ENCODE measurements around the gene CCN5. TPM values are rescaled to one million over a fixed set of nuclear protein-coding genes. Genes with fewer than 3 reads are reported as not detected.
A peak's percentile ranks its signal among the peaks of the same experiment; 100 is the strongest.

Gene CCN5
- total and polyA plus RNA-seq, 2 of the 13 experiments (the other 11 are each of a cell fraction or from before 2014, with no cell fraction given): 0.12 TPM; not detected in 1

DNA sequence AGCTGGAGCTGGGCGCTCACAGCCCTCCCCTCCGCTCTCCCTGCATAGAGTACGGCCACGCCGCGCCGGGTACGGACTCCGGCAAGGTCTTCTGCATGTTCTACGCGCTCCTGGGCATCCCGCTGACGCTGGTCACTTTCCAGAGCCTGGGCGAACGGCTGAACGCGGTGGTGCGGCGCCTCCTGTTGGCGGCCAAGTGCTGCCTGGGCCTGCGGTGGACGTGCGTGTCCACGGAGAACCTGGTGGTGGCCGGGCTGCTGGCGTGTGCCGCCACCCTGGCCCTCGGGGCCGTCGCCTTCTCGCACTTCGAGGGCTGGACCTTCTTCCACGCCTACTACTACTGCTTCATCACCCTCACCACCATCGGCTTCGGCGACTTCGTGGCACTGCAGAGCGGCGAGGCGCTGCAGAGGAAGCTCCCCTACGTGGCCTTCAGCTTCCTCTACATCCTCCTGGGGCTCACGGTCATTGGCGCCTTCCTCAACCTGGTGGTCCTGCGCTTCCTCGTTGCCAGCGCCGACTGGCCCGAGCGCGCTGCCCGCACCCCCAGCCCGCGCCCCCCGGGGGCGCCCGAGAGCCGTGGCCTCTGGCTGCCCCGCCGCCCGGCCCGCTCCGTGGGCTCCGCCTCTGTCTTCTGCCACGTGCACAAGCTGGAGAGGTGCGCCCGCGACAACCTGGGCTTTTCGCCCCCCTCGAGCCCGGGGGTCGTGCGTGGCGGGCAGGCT is 35.1 kb downstream of the CCN5 start (continued):
- TF ChIP-seq, protein P1, sequence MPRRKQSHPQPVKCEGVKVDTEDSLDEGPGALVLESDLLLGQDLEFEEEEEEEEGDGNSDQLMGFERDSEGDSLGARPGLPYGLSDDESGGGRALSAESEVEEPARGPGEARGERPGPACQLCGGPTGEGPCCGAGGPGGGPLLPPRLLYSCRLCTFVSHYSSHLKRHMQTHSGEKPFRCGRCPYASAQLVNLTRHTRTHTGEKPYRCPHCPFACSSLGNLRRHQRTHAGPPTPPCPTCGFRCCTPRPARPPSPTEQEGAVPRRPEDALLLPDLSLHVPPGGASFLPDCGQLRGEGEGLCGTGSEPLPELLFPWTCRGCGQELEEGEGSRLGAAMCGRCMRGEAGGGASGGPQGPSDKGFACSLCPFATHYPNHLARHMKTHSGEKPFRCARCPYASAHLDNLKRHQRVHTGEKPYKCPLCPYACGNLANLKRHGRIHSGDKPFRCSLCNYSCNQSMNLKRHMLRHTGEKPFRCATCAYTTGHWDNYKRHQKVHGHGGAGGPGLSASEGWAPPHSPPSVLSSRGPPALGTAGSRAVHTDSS (CRISPR knock-in tag; conservative IDR thresholded peaks at IDR 0.05): no peak
- no peak for TF ChIP-seq IKZF4 (CRISPR knock-in tag; IDR thresholded peaks at IDR 0.05; ENCODE audit: borderline replicate concordance, low read depth, not compliant biosample characterization)
- TF ChIP-seq, protein P2, sequence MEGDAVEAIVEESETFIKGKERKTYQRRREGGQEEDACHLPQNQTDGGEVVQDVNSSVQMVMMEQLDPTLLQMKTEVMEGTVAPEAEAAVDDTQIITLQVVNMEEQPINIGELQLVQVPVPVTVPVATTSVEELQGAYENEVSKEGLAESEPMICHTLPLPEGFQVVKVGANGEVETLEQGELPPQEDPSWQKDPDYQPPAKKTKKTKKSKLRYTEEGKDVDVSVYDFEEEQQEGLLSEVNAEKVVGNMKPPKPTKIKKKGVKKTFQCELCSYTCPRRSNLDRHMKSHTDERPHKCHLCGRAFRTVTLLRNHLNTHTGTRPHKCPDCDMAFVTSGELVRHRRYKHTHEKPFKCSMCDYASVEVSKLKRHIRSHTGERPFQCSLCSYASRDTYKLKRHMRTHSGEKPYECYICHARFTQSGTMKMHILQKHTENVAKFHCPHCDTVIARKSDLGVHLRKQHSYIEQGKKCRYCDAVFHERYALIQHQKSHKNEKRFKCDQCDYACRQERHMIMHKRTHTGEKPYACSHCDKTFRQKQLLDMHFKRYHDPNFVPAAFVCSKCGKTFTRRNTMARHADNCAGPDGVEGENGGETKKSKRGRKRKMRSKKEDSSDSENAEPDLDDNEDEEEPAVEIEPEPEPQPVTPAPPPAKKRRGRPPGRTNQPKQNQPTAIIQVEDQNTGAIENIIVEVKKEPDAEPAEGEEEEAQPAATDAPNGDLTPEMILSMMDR (CRISPR knock-in tag; IDR thresholded peaks at IDR 0.05): peak; percentile 74
- TF ChIP-seq, protein P3, sequence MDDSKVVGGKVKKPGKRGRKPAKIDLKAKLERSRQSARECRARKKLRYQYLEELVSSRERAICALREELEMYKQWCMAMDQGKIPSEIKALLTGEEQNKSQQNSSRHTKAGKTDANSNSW (CRISPR knock-in tag; IDR thresholded peaks at IDR 0.05; ENCODE audit: borderline replicate concordance): no peak
- TF ChIP-seq CEBPG (CRISPR knock-in tag; IDR thresholded peaks at IDR 0.05): no peak
- no peak for TF ChIP-seq CBX5 (CRISPR knock-in tag; IDR thresholded peaks at IDR 0.05; ENCODE audit: borderline replicate concordance)
- TF ChIP-seq, protein P4, sequence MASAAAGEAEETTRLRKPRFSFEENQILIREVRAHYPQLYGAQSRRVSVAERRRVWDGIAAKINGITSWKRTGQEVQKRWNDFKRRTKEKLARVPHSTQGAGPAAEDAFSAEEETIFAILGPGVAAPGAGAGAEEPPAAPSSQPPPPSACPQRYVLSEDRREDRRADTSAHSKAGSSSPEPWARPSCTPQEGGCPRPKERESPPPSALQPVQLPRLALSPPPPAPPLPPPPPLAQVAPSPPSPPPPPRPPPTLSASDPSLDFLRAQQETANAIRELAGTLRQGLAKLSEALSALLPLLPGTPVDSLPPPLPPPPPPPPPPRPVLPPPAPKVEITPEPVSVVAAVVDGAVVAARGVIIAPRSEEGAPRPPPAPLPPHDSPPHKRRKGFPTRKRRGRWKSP (CRISPR knock-in tag; IDR thresholded peaks at IDR 0.05): no peak
- TF ChIP-seq POLR2AphosphoS2 (IDR thresholded peaks at IDR 0.05; ENCODE audit: low read depth, low read length): no peak
- TF ChIP-seq ADNP (CRISPR knock-in tag; IDR thresholded peaks at IDR 0.05): 0 out of 2 replicates have a peak, but pooled peaks have one; percentile 35
- TF ChIP-seq ZNF138 (CRISPR knock-in tag; IDR thresholded peaks at IDR 0.05; ENCODE audit: low read depth): no peak
- TF ChIP-seq ZNF432 (CRISPR knock-in tag; IDR thresholded peaks at IDR 0.05; ENCODE audit: borderline replicate concordance): no peak
- TF ChIP-seq, protein P5, sequence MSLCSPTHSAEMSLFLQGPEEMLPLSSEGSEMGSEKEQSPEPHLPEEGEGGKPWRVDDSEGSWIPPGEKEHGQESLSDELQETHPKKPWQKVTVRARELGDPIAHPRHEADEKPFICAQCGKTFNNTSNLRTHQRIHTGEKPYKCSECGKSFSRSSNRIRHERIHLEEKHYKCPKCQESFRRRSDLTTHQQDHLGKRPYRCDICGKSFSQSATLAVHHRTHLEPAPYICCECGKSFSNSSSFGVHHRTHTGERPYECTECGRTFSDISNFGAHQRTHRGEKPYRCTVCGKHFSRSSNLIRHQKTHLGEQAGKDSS (CRISPR knock-in tag; IDR thresholded peaks at IDR 0.05; ENCODE audit: borderline replicate concordance, low read depth): no peak
- TF ChIP-seq RCOR2 (CRISPR knock-in tag; IDR thresholded peaks at IDR 0.05): no peak
- TF ChIP-seq ZMYM4 (CRISPR knock-in tag; IDR thresholded peaks at IDR 0.05): no peak
- no peak for TF ChIP-seq ZNF678 (CRISPR knock-in tag; IDR thresholded peaks at IDR 0.05)
- TF ChIP-seq, protein P6, sequence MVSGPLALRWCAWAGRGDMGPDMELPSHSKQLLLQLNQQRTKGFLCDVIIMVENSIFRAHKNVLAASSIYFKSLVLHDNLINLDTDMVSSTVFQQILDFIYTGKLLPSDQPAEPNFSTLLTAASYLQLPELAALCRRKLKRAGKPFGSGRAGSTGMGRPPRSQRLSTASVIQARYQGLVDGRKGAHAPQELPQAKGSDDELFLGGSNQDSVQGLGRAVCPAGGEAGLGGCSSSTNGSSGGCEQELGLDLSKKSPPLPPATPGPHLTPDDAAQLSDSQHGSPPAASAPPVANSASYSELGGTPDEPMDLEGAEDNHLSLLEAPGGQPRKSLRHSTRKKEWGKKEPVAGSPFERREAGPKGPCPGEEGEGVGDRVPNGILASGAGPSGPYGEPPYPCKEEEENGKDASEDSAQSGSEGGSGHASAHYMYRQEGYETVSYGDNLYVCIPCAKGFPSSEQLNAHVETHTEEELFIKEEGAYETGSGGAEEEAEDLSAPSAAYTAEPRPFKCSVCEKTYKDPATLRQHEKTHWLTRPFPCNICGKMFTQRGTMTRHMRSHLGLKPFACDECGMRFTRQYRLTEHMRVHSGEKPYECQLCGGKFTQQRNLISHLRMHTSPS (CRISPR knock-in tag; IDR thresholded peaks at IDR 0.05; ENCODE audit: low read depth): no peak
- TF ChIP-seq SIX4 (CRISPR knock-in tag; IDR thresholded peaks at IDR 0.05): no peak
- no peak for TF ChIP-seq ZNF557 (CRISPR knock-in tag; IDR thresholded peaks at IDR 0.05)
- TF ChIP-seq TARDBP (CRISPR knock-in tag; IDR thresholded peaks at IDR 0.05): 0 out of 2 replicates have a peak, but pooled peaks have one; percentile 25
- TF ChIP-seq, protein P7, sequence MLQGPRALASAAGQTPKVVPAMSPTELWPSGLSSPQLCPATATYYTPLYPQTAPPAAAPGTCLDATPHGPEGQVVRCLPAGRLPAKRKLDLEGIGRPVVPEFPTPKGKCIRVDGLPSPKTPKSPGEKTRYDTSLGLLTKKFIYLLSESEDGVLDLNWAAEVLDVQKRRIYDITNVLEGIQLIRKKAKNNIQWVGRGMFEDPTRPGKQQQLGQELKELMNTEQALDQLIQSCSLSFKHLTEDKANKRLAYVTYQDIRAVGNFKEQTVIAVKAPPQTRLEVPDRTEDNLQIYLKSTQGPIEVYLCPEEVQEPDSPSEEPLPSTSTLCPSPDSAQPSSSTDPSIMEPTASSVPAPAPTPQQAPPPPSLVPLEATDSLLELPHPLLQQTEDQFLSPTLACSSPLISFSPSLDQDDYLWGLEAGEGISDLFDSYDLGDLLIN (CRISPR knock-in tag; IDR thresholded peaks at IDR 0.05; ENCODE audit: borderline replicate concordance): no peak
